H1 (cell line): ENCODE results near the gene MAP7D1.

Experiments
- ATF3 ChIP-seq: IDR thresholded peaks from 2 replicates; pipeline ENCODE4 v1.6.1; 2011; ENCODE audit warnings: low read depth, mild to moderate bottlenecking, low read length; ENCODE audit not compliant: insufficient read depth
- CBX5 ChIP-seq: fragments of 300-800, 300-1000 bp; sonication (generic); IDR thresholded peaks from 2 replicates; pipeline ENCODE4 v1.7.1; 2016; ENCODE audit warnings: antibody characterized with exemption, low read length, low read depth
- CHD7 ChIP-seq: fragments of 300-600 bp; sonication (generic); IDR thresholded peaks from 2 replicates; pipeline ENCODE4 v1.7.1; 2012; ENCODE audit warnings: low read length, moderate library complexity, mild to moderate bottlenecking, inconsistent platforms; ENCODE audit not compliant: insufficient replicate concordance
- CREB1 ChIP-seq: IDR thresholded peaks from 2 replicates; pipeline ENCODE4 v1.6.1; 2012; ENCODE audit warnings: inconsistent platforms
- CTCF ChIP-seq, 3 experiments: IDR thresholded peaks; 1 replicate in 2 of 3; 2 replicates in 1 of 3; pipeline versions ENCODE4 v1.5.1 to v1.6.1; 2011; ENCODE audit warnings: low read length in 3 of 3, mild to moderate bottlenecking in 3 of 3, inconsistent platforms in 2 of 3, low read depth in 1 of 3, moderate library complexity in 1 of 3; ENCODE audit not compliant: insufficient read depth in 1 of 3; ENCODE audit errors: control extremely low read depth in 1 of 3
- EZH2 ChIP-seq: fragments of 200-600 bp; sonication (generic); IDR thresholded peaks from 2 replicates; pipeline ENCODE4 v1.7.1; 2012; ENCODE audit warnings: low read depth, mild to moderate bottlenecking, moderate library complexity, low read length, inconsistent platforms; ENCODE audit not compliant: severe bottlenecking
- MAX ChIP-seq: IDR thresholded peaks from 2 replicates; pipeline ENCODE4 v1.6.1; 2012; ENCODE audit warnings: inconsistent platforms
- POLR2A ChIP-seq, 2 experiments: IDR thresholded peaks; 1 replicate in 1 of 2; 2 replicates in 1 of 2; pipeline ENCODE4 v1.6.1; 2011; ENCODE audit warnings: low read depth in 2 of 2, low read length in 2 of 2, mild to moderate bottlenecking in 2 of 2; ENCODE audit errors: control extremely low read depth in 1 of 2
- SIRT6 ChIP-seq: IDR thresholded peaks from one replicate; pipeline ENCODE4 v1.7.1; 2012; ENCODE audit warnings: low read length, inconsistent platforms
- YY1 ChIP-seq: IDR thresholded peaks from 2 replicates; pipeline ENCODE4 v1.6.1; 2011; ENCODE audit warnings: low read depth, mild to moderate bottlenecking, low read length
- ZNF274 ChIP-seq: IDR thresholded peaks from 2 replicates; pipeline ENCODE4 v1.7.0; 2012; ENCODE audit warnings: low read length, borderline replicate concordance; ENCODE audit errors: extremely low read depth

GRCh38 chr1:36170643-36171412 lies 14.9 kb downstream of the MAP7D1 start:
- TF ChIP-seq CREB1: no peak
- no peak for TF ChIP-seq CTCF (IDR thresholded peaks at IDR 0.05; ENCODE audit: control extremely low read depth in 1 of 3, insufficient read depth in 1 of 3, low read depth in 1 of 3, low read length in 3 of 3)
- no peak for TF ChIP-seq POLR2A (IDR thresholded peaks at IDR 0.05; ENCODE audit: control extremely low read depth in 1 of 2, low read depth in 2 of 2, low read length in 2 of 2)
- no peak for TF ChIP-seq CHD7
- no peak for TF ChIP-seq SIRT6
- no peak for TF ChIP-seq ATF3
- no peak for TF ChIP-seq EZH2
- no peak for TF ChIP-seq CBX5
- TF ChIP-seq MAX: no peak
- no peak for TF ChIP-seq ZNF274
- TF ChIP-seq YY1: no peak
